A549 (cell line): Measurements from ENCODE around the gene SELENOW.

ENCODE experiments used
- MAFK ChIP-seq: fragments of 450-650 bp; IDR thresholded peaks from 2 replicates; pipeline ENCODE4 v1.6.1; 2014; ENCODE audit not compliant: partially characterized antibody
- MYC ChIP-seq: IDR thresholded peaks from 2 replicates; pipeline ENCODE4 v1.6.1; 2012; ENCODE audit warnings: mild to moderate bottlenecking, inconsistent platforms, low read length, improper control_type of control experiment, borderline replicate concordance
- POLR2A ChIP-seq: IDR thresholded peaks from 2 replicates; pipeline ENCODE4 v1.6.1; 2012; ENCODE audit warnings: mild to moderate bottlenecking, low read length
- RFX5 ChIP-seq: fragments of 450-650 bp; IDR thresholded peaks from 2 replicates; pipeline ENCODE4 v1.7.1; 2014; ENCODE audit warnings: antibody characterized with exemption, mild to moderate bottlenecking, moderate library complexity
- TF ChIP-seq, protein P1 (sequence below): fragments of >200 bp; sonication (Bioruptor Twin); formaldehyde crosslinking; IDR thresholded peaks from 3 replicates; pipeline ENCODE4 v1.5.1; 2016
- TF ChIP-seq, protein P2 (sequence below): fragments of 200-600 bp; sonication (generic); IDR thresholded peaks from 2 replicates; pipeline ENCODE4 v1.6.1; 2016; ENCODE audit warnings: antibody characterized with exemption, mild to moderate bottlenecking, moderate library complexity

DNA sequence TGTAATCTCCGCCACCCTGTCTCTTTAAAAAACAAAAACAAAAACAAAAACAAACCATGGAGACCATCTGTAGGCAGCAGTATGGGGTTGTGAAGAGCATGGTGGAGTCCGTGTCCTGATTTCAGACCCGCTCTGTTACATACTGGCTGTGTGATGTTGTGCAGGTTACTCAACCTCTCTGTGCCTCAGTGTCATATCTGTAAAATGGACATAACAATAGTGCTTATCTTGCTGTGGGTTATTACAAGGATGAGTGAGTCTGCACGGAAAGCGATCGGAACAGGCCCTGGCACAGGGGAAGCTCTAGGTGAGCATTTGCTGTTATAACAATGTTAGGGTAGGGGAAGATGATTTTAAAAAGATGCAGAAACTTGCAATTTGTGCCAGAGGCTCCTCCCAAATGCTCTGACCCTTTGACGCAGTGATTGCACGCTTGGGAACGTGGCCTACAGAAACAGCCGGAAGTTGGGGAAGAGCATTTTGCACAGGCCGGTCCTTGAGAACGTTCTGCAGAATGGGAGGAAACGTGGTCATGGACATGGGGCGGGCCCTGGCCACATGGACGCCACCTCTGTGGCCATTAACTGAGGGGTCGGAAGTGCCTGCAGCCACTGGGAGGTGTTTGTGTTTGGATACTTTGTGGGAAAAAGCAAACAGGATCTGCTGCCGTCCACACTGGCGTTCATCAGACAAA is 15.7 kb upstream of the SELENOW start:
- no peak for TF ChIP-seq MAFK
- TF ChIP-seq POLR2A: no peak
- no peak for TF ChIP-seq MYC
- TF ChIP-seq, protein P1, sequence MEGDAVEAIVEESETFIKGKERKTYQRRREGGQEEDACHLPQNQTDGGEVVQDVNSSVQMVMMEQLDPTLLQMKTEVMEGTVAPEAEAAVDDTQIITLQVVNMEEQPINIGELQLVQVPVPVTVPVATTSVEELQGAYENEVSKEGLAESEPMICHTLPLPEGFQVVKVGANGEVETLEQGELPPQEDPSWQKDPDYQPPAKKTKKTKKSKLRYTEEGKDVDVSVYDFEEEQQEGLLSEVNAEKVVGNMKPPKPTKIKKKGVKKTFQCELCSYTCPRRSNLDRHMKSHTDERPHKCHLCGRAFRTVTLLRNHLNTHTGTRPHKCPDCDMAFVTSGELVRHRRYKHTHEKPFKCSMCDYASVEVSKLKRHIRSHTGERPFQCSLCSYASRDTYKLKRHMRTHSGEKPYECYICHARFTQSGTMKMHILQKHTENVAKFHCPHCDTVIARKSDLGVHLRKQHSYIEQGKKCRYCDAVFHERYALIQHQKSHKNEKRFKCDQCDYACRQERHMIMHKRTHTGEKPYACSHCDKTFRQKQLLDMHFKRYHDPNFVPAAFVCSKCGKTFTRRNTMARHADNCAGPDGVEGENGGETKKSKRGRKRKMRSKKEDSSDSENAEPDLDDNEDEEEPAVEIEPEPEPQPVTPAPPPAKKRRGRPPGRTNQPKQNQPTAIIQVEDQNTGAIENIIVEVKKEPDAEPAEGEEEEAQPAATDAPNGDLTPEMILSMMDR: no peak
- TF ChIP-seq, protein P2, sequence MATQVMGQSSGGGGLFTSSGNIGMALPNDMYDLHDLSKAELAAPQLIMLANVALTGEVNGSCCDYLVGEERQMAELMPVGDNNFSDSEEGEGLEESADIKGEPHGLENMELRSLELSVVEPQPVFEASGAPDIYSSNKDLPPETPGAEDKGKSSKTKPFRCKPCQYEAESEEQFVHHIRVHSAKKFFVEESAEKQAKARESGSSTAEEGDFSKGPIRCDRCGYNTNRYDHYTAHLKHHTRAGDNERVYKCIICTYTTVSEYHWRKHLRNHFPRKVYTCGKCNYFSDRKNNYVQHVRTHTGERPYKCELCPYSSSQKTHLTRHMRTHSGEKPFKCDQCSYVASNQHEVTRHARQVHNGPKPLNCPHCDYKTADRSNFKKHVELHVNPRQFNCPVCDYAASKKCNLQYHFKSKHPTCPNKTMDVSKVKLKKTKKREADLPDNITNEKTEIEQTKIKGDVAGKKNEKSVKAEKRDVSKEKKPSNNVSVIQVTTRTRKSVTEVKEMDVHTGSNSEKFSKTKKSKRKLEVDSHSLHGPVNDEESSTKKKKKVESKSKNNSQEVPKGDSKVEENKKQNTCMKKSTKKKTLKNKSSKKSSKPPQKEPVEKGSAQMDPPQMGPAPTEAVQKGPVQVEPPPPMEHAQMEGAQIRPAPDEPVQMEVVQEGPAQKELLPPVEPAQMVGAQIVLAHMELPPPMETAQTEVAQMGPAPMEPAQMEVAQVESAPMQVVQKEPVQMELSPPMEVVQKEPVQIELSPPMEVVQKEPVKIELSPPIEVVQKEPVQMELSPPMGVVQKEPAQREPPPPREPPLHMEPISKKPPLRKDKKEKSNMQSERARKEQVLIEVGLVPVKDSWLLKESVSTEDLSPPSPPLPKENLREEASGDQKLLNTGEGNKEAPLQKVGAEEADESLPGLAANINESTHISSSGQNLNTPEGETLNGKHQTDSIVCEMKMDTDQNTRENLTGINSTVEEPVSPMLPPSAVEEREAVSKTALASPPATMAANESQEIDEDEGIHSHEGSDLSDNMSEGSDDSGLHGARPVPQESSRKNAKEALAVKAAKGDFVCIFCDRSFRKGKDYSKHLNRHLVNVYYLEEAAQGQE: no peak
- TF ChIP-seq RFX5: no peak
